Stimulated activated CD8-positive, alpha-beta memory T cell treated with anti-CD3 and anti-CD28 coated beads, Interleukin-12 subunit alpha, Interleukin-12 subunit beta, amount 100 ng/mL, for 24 hours (primary cell): Measurements from ENCODE around the gene MARCHF10.
"Not testable (repeated sequence)": the region's sequence is repeated elsewhere in the genome, so short reads cannot be mapped to it uniquely, and the experiment has no call there.

Experiments used
- DNase-seq: peaks from one replicate; pipeline ENCODE4 v3.0.0-alpha.2; 2020; ENCODE audit errors: extremely low read depth

MARCHF10 gene

GRCh38 chr17:62786646-62787045 lies 21.5 kb downstream of the MARCHF10 start:
- no peak for DNase-seq

- DNase-seq, result not testable (repeated sequence)
Measured at GRCh38 chr17:62785983-62786382, 22.1 kb downstream of the MARCHF10 start.

- no peak for DNase-seq
Measured at GRCh38 chr17:62782730-62783270, 25.3 kb downstream of the MARCHF10 start.

- DNase-seq, result no peak
Measured at GRCh38 chr17:62781831-62782251, 26.3 kb downstream of the MARCHF10 start.

- no peak for DNase-seq
Measured at GRCh38 chr17:62781356-62781755, 26.8 kb downstream of the MARCHF10 start.

GRCh38 chr17:62780951-62781350 lies 27.2 kb downstream of the MARCHF10 start:
- no peak for DNase-seq

- DNase-seq, result no peak
Measured at GRCh38 chr17:62780269-62780668, 27.8 kb downstream of the MARCHF10 start.

GRCh38 chr17:62778990-62779681 lies 29.0 kb downstream of the MARCHF10 start:
- no peak for DNase-seq

- DNase-seq, result no peak
Measured at GRCh38 chr17:62775876-62776275, 32.2 kb downstream of the MARCHF10 start.

- no peak for DNase-seq
Measured at GRCh38 chr17:62774338-62774737, 33.8 kb downstream of the MARCHF10 start.

- DNase-seq, result no peak
Measured at GRCh38 chr17:62767997-62768396, 40.1 kb downstream of the MARCHF10 start.

- no peak for DNase-seq
Measured at GRCh38 chr17:62765351-62765750, 42.8 kb downstream of the MARCHF10 start.

- no peak for DNase-seq
Measured at GRCh38 chr17:62763891-62764600, 44.1 kb downstream of the MARCHF10 start.

- no peak for DNase-seq
Measured at GRCh38 chr17:62761884-62762283, 46.2 kb downstream of the MARCHF10 start.

GRCh38 chr17:62760945-62761267 lies 47.2 kb downstream of the MARCHF10 start:
- DNase-seq, result no peak

- DNase-seq, result no peak
Measured at GRCh38 chr17:62760059-62760944, 47.8 kb downstream of the MARCHF10 start.

GRCh38 chr17:62757500-62757951 lies 50.6 kb downstream of the MARCHF10 start:
- DNase-seq, result no peak

- no peak for DNase-seq
Measured at GRCh38 chr17:62756198-62756597, 51.9 kb downstream of the MARCHF10 start.

GRCh38 chr17:62755141-62755851 lies 52.8 kb downstream of the MARCHF10 start:
- DNase-seq, result no peak

GRCh38 chr17:62754631-62755030 lies 53.5 kb downstream of the MARCHF10 start:
- no peak for DNase-seq

GRCh38 chr17:62753562-62753961 lies 54.6 kb downstream of the MARCHF10 start:
- DNase-seq, result no peak
